IPS DF 6.9 (cell line): ENCODE data around the gene COL8A1.
"Not testable (repeated sequence)": the region's sequence is repeated elsewhere in the genome, so short reads cannot be mapped to it uniquely, and the experiment has no call there.

Experiments
- DNase-seq: peaks from one replicate; pipeline ENCODE4 v3.0.0-alpha.2; 2013; ENCODE audit warnings: low read depth, low spot score
- H3K27ac ChIP-seq: one replicate; pipeline ENCODE4 v1.5.1; 2013; ENCODE audit warnings: low read length, control low read depth
- H3K27me3 ChIP-seq: 2 replicates; pipeline ENCODE4 v1.6.1; 2013; ENCODE audit warnings: mild to moderate bottlenecking, low read length; ENCODE audit not compliant: control insufficient read depth, insufficient read depth
- H3K36me3 ChIP-seq: 2 replicates; pipeline ENCODE4 v1.6.1; 2013; ENCODE audit warnings: low read length; ENCODE audit not compliant: control insufficient read depth, insufficient read depth
- H3K4me1 ChIP-seq: 2 replicates; pipeline ENCODE4 v1.6.1; 2013; ENCODE audit warnings: low read length; ENCODE audit not compliant: control insufficient read depth, insufficient read depth
- H3K4me3 ChIP-seq: 2 replicates; pipeline ENCODE4 v1.5.1; 2013; ENCODE audit warnings: mild to moderate bottlenecking, low read length
- H3K9me3 ChIP-seq: 2 replicates; pipeline ENCODE4 v1.6.1; 2013; ENCODE audit warnings: low read length, inconsistent platforms; ENCODE audit not compliant: control insufficient read depth, insufficient read depth
- WGBS: extraction: QIAGEN DNeasy Blood & Tissue Kit; methylation state at CpG from one replicate; pipeline ENCODE4 v1.1.7; 2013; ENCODE audit warnings: mixed read lengths, missing lambda C conversion rate; ENCODE audit not compliant: insufficient read length, insufficient coverage; 5-methylcytosine and 5-hydroxymethylcytosine counted together

Gene COL8A1

GRCh38 chr3:99720985-99721632 lies 82.7 kb downstream of the COL8A1 start:
- H3K9me3 ChIP-seq: no peaks in the 10 kb centered on the region
- no peak overlapping the region for H3K27ac ChIP-seq
- no peak for DNase-seq
- no peaks in the 10 kb centered on the region for H3K36me3 ChIP-seq
- peaks cover 1% of the 10 kb centered on the region; the same call in 1 of the 2 replicates for H3K4me1 ChIP-seq
- no peak overlapping the region for H3K4me3 ChIP-seq
- WGBS: no CpG with 5 or more reads among the region's 8 CpGs
- H3K27me3 ChIP-seq: no peaks in the 10 kb centered on the region

GRCh38 chr3:99721633-99722007 lies 83.2 kb downstream of the COL8A1 start:
- no peak for DNase-seq
- whole genome bisulfite sequencing: no CpG with 5 or more reads among the region's 2 CpGs
- Histone ChIP-seq H3K4me3 (no peak overlapping the region), H3K27ac (no peak overlapping the region), H3K36me3 (no peaks in the 10 kb centered on the region), H3K9me3 (no peaks in the 10 kb centered on the region), H3K27me3 (no peaks in the 10 kb centered on the region), H3K4me1 (peaks cover 1% of the 10 kb centered on the region; the same call in 1 of the 2 replicates)

- Histone ChIP-seq H3K36me3 (no peaks in the 10 kb centered on the region), H3K27me3 (no peaks in the 10 kb centered on the region), H3K27ac (no peak overlapping the region), H3K4me1 (0 out of 2 replicates have a peak, but pooled peaks cover 1% of the 10 kb centered on the region), H3K4me3 (no peak overlapping the region), H3K9me3 (no peaks in the 10 kb centered on the region)
- DNase-seq: no peak
- WGBS: no CpG with 5 or more reads among the region's 1 CpG
Measured at GRCh38 chr3:99724276-99724675, 85.9 kb downstream of the COL8A1 start.

GRCh38 chr3:99730870-99731269 lies 92.5 kb downstream of the COL8A1 start:
- WGBS: no CpG with 5 or more reads among the region's 2 CpGs
- Histone ChIP-seq H3K27me3 (no peaks in the 10 kb centered on the region), H3K36me3 (no peaks in the 10 kb centered on the region), H3K9me3 (no peaks in the 10 kb centered on the region), H3K4me3 (no peak overlapping the region), H3K4me1 (no peaks in the 10 kb centered on the region), H3K27ac (no peak overlapping the region)
- DNase-seq: no peak

- no peak for DNase-seq
- Histone ChIP-seq H3K4me3 (no peak overlapping the region), H3K4me1 (no peaks in the 10 kb centered on the region), H3K27me3 (no peaks in the 10 kb centered on the region), H3K9me3 (no peaks in the 10 kb centered on the region), H3K27ac (no peak overlapping the region), H3K36me3 (no peaks in the 10 kb centered on the region)
- no CpG with 5 or more reads among the region's 1 CpG for WGBS
Measured at GRCh38 chr3:99731499-99731898, 93.1 kb downstream of the COL8A1 start.

- not testable (repeated sequence) for H3K27ac ChIP-seq, H3K4me1 ChIP-seq
- WGBS: no CpG with 5 or more reads among the region's 2 CpGs
Measured at GRCh38 chr3:99740371-99740770, 102.0 kb downstream of the COL8A1 start.

GRCh38 chr3:99741588-99741987 lies 103.2 kb downstream of the COL8A1 start:
- Histone ChIP-seq H3K36me3 (no peaks in the 10 kb centered on the region), H3K27ac (no peak overlapping the region), H3K27me3 (no peaks in the 10 kb centered on the region), H3K9me3 (peaks cover 3% of the 10 kb centered on the region; the same call in 1 of the 2 replicates), H3K4me3 (no peak overlapping the region), H3K4me1 (no peaks in the 10 kb centered on the region; the same call in 1 of the 2 replicates)
- no CpG with 5 or more reads among the region's 2 CpGs for WGBS
- no peak for DNase-seq

More at GRCh38 chr3:99740371-99740770, 102.0 kb downstream of the COL8A1 start:
- H3K4me3 ChIP-seq, H3K9me3 ChIP-seq, DNase-seq, H3K27me3 ChIP-seq, H3K36me3 ChIP-seq: not testable (repeated sequence)

GRCh38 chr3:99747915-99748314 lies 109.5 kb downstream of the COL8A1 start:
- Histone ChIP-seq H3K9me3 (no peaks in the 10 kb centered on the region), H3K27ac (no peak overlapping the region)
- no peak for DNase-seq

GRCh38 chr3:99751649-99752048 lies 113.3 kb downstream of the COL8A1 start:
- no peak for DNase-seq
- Histone ChIP-seq H3K36me3 (no peaks in the 10 kb centered on the region), H3K27ac (no peak overlapping the region), H3K4me3 (no peak overlapping the region), H3K27me3 (no peaks in the 10 kb centered on the region), H3K4me1 (no peaks in the 10 kb centered on the region), H3K9me3 (no peaks in the 10 kb centered on the region)
- no CpG with 5 or more reads among the region's 4 CpGs for WGBS

More at GRCh38 chr3:99747915-99748314, 109.5 kb downstream of the COL8A1 start:
- no peak overlapping the region for H3K4me3 ChIP-seq
- H3K4me1 ChIP-seq: no peaks in the 10 kb centered on the region
- no peaks in the 10 kb centered on the region for H3K36me3 ChIP-seq
- no CpG with 5 or more reads among the region's 3 CpGs for WGBS
- H3K27me3 ChIP-seq: no peaks in the 10 kb centered on the region

GRCh38 chr3:99753268-99753975 lies 115.0 kb downstream of the COL8A1 start:
- WGBS: no CpG with 5 or more reads among the region's 3 CpGs
- no peaks in the 10 kb centered on the region for H3K27me3 ChIP-seq
- no peaks in the 10 kb centered on the region for H3K9me3 ChIP-seq
- H3K4me1 ChIP-seq: no peaks in the 10 kb centered on the region
- no peaks in the 10 kb centered on the region for H3K36me3 ChIP-seq
- no peak overlapping the region for H3K4me3 ChIP-seq
- peak; percentile 31 for DNase-seq
- H3K27ac ChIP-seq: no peak overlapping the region
